MM.1S (cell line): ENCODE measurements around the gene THAP10.

Experiments
- CTCF ChIP-seq: fragments of 300-600 bp; sonication (generic); IDR thresholded peaks from 2 replicates; pipeline ENCODE4 v1.5.1; 2016; ENCODE audit warnings: antibody characterized with exemption, low read length, mixed read lengths
- EZH2phosphoT487 ChIP-seq: fragments of 300-600 bp; sonication (generic); IDR thresholded peaks from 2 replicates; pipeline ENCODE4 v1.6.1; 2018; ENCODE audit warnings: antibody characterized with exemption, low read length

- no peak for TF ChIP-seq EZH2phosphoT487
- no peak for TF ChIP-seq CTCF
Observed at GRCh38 chr15:70835415-70835814, 56.8 kb downstream of the THAP10 start.
